ENCODE data around the gene BCOR. TPM values are rescaled to one million over a fixed set of nuclear protein-coding genes. Genes with fewer than 3 reads are reported as not detected.

BCOR gene
- total RNA-seq, 2 experiments from 2014 or later = 48.0 to 64.3 TPM

DNA sequence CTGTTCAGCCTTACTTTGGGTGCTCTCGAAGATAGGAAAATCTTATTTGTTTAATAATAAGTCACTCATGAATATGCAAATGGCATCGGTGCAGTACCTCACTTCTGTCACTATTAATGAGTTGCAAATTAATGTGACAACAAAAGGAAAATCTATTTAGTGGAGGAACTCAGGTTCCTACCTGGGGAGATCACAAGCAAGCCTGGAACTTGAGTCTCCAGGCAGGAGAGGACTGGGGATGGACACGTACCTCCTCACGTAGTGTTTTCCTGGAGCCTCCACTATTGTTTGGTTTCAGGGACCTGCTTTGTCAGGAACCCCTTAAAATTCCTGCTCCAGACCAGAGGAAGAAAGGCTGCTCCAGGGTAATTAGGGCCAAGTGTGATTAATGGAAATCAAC lies 82.1 kb downstream of the BCOR start:
- POLR2A ChIA-PET = no interaction called here
- Histone ChIP-seq H4K20me1 (ENCODE audit: insufficient read depth, low read length) (no peaks in the 10 kb centered on the region), H3K4me3 (ENCODE audit: low read depth, low read length, poor library complexity, severe bottlenecking) (no peak overlapping the region), H3K27ac (ENCODE audit: low read depth, low read length, poor library complexity, severe bottlenecking) (no peak overlapping the region), H3K4me2 (ENCODE audit: low read length) (peak overlapping the region; percentile 61; the same call in 1 of the 2 replicates), H3K4me1 (ENCODE audit: insufficient read depth, low read length, poor library complexity, severe bottlenecking) (peaks cover 20% of the 10 kb centered on the region), H3K9me3 (ENCODE audit: low read length) (no peaks in the 10 kb centered on the region), H3K79me2 (ENCODE audit: insufficient read depth, low read depth, low read length) (no peaks in the 10 kb centered on the region), H2AFZ (ENCODE audit: low read length) (no peak overlapping the region), H3K36me3 (ENCODE audit: insufficient read depth, low read length) (no peaks in the 10 kb centered on the region), H3K9me2 (ENCODE audit: insufficient read depth, low read length) (no peaks in the 10 kb centered on the region)
- DNase-seq (ENCODE audit: low spot score) = no peak
- intact Hi-C loops (cut with micrococcal nuclease; ENCODE audit: unreplicated experiment) = loop anchor here (2.0 kb wide), 2 partner anchors 75 to 83 kb away; no protein-coding TSS in a partner anchor
- CTCF ChIA-PET (ENCODE audit: unreplicated experiment) = no interaction called here
- BruUV-seq (replicated peaks) = no TSS peak
- no peak for TF ChIP-seq EZH2phosphoT487 (IDR thresholded peaks at IDR 0.05; ENCODE audit: borderline replicate concordance, low read depth, low read length)
- TF ChIP-seq, protein P1, sequence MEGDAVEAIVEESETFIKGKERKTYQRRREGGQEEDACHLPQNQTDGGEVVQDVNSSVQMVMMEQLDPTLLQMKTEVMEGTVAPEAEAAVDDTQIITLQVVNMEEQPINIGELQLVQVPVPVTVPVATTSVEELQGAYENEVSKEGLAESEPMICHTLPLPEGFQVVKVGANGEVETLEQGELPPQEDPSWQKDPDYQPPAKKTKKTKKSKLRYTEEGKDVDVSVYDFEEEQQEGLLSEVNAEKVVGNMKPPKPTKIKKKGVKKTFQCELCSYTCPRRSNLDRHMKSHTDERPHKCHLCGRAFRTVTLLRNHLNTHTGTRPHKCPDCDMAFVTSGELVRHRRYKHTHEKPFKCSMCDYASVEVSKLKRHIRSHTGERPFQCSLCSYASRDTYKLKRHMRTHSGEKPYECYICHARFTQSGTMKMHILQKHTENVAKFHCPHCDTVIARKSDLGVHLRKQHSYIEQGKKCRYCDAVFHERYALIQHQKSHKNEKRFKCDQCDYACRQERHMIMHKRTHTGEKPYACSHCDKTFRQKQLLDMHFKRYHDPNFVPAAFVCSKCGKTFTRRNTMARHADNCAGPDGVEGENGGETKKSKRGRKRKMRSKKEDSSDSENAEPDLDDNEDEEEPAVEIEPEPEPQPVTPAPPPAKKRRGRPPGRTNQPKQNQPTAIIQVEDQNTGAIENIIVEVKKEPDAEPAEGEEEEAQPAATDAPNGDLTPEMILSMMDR (conservative IDR thresholded peaks at IDR 0.05; ENCODE audit: low read length) = no peak

DNA sequence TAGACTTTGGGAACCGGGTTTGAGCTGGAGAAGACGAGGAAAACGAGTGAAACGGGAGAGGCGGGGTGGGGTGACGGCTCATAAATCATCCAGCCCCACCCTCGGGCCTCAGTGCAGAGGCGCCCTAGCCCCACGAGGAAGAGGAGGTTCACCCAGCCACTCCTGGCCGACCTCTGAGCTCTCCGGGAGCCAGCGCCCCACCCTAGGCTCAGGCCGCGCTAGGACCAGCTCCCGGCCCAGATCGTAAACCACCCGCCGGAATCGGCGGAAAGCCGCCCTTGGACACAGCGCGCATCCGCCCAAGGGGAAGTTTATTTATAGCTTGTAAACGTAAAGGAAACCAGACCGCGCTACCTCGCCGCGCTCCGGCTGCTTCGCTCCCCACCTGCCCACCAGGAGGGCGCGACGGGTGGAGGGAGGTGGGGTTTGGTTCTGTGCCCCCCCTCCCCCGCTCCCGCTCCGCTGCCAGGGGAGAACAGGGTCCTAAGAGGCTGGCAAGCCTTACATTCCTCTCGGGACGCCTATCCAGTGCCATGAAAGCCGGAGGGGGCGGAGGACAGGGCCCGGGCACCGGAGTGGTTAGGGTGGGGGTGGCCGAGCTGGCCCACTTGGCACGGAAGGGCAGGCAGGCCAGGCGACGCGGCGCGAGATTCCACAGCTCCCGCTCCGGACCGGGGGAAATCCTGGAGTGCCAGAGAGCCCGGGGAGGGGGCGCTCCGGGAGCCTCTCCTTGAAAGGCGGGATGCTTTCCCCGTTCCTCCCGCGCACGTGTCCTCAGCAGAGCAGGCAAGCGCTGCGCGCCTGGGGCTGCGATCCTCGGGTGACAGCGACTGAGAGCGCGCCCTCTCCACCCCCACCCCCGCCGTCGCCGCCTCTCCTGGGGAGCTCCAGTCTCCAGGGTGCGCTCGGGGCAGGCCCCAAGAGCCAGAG lies 84.2 kb downstream of the BCOR start:
- Histone ChIP-seq H3K4me1 (ENCODE audit: insufficient read depth, low read length, poor library complexity, severe bottlenecking) (peaks cover 27% of the 10 kb centered on the region), H3K27ac (ENCODE audit: low read depth, low read length, poor library complexity, severe bottlenecking) (peak overlapping the region; percentile 0), H3K79me2 (ENCODE audit: insufficient read depth, low read depth, low read length) (no peaks in the 10 kb centered on the region), H3K9me2 (ENCODE audit: insufficient read depth, low read length) (no peaks in the 10 kb centered on the region), H2AFZ (ENCODE audit: low read length) (peak overlapping the region; percentile 77), H3K9me3 (ENCODE audit: low read length) (no peaks in the 10 kb centered on the region), H3K4me2 (ENCODE audit: low read length) (peak overlapping the region; percentile 84), H3K36me3 (ENCODE audit: insufficient read depth, low read length) (no peaks in the 10 kb centered on the region), H4K20me1 (ENCODE audit: insufficient read depth, low read length) (no peaks in the 10 kb centered on the region), H3K4me3 (ENCODE audit: low read depth, low read length, poor library complexity, severe bottlenecking) (peak overlapping the region; percentile 73)
- BruUV-seq (replicated peaks) = no TSS peak
- TF ChIP-seq, protein P1 (conservative IDR thresholded peaks at IDR 0.05; ENCODE audit: low read length) = no peak
- no peak for TF ChIP-seq EZH2phosphoT487 (IDR thresholded peaks at IDR 0.05; ENCODE audit: borderline replicate concordance, low read depth, low read length)
- DNase-seq (ENCODE audit: low spot score) = peak; percentile 77
- intact Hi-C loops (cut with micrococcal nuclease; ENCODE audit: unreplicated experiment) = loop anchor here (2.0 to 5.0 kb wide), 3 partner anchors 77 to 159 kb away; no protein-coding TSS in a partner anchor
- ChIA-PET CTCF (ENCODE audit: unreplicated experiment) (interaction anchor here (0.5 to 0.6 kb wide), 4 partner anchors 71 to 281 kb away, joined by 3 to 4 read pairs (median 3); no protein-coding TSS in a partner anchor), POLR2A (interaction anchor here (0.5 to 1.0 kb wide), 5 partner anchors 9 to 498 kb away, joined by 3 to 5 read pairs (median 3); no protein-coding TSS in a partner anchor)
